GM06990 (cell line): ENCODE data around the gene LRRC14B.
"Not testable (repeated sequence)": the region's sequence is repeated elsewhere in the genome, so short reads cannot be mapped to it uniquely, and the experiment has no call there.

Experiments
- DNase-seq: peaks from one replicate; pipeline ENCODE4 v3.0.0-alpha.2; 2011; ENCODE audit not compliant: insufficient read length; ENCODE audit errors: extremely low read depth
- H3K27me3 ChIP-seq: replicated peaks from 2 replicates; pipeline ENCODE4 v1.6.0; 2011; ENCODE audit warnings: low read length; ENCODE audit not compliant: control insufficient read depth, insufficient read depth
- H3K36me3 ChIP-seq: 2 replicates; pipeline ENCODE4 v1.5.1; 2011; ENCODE audit warnings: low read length; ENCODE audit not compliant: control insufficient read depth, insufficient read depth
- H3K4me3 ChIP-seq: replicated peaks from 2 replicates; pipeline ENCODE4 v1.5.1; 2011; ENCODE audit warnings: low read depth, mild to moderate bottlenecking, control low read depth, low read length
- CTCF ChIP-seq: IDR thresholded peaks from 2 replicates; pipeline ENCODE4 v1.5.1; 2011; ENCODE audit warnings: low read length, control low read depth, mild to moderate bottlenecking, inconsistent platforms; ENCODE audit not compliant: insufficient read depth, poor library complexity, severe bottlenecking

LRRC14B gene

DNA sequence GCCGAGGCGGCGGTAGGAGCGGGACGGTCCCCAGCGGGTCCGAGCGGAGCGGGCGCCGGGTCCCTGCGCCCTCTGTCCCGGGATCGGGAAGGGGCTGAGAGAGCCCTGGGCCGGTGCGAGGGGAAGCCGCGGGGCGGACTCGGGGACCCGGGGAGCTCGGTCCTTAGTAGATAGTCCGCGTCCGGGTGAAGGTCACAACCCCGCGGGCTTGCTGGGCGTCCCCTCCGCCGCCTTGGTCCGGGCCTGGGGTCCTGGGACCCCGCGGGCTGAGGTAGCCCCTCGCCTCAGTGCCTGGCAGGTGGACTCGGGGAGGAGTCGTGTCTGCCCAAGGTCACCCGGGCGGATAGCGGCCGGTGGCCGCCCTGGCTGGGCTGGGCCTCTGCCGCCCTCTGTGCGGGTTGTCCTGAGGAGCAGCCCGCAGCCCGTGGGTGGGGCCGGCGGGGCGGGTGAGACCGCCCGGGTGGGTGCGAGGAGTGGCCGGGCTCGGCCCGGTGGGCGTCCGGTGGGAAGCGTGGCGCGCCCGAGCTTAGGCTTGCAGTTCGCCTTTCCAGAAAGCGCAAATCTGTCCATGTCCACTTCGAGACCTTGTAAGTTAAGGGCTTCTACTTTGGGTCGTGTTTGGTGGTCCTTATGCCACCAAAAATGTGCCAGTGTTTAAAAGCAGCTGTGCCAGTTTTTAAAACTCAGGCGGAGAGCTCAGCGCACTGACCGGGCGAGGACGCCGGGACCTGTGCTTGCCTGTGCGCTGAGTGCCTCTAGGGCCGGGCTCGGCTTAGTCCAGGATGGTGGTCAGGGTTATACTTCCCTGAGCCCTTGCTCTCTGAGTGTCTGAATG is 27.4 kb downstream of the LRRC14B start:
- no peaks in the 10 kb centered on the region for H3K36me3 ChIP-seq
- H3K4me3 ChIP-seq = peak overlapping the region; percentile 92
- TF ChIP-seq CTCF = no peak
- no peaks in the 10 kb centered on the region for H3K27me3 ChIP-seq
- peak; percentile 56 for DNase-seq

DNA sequence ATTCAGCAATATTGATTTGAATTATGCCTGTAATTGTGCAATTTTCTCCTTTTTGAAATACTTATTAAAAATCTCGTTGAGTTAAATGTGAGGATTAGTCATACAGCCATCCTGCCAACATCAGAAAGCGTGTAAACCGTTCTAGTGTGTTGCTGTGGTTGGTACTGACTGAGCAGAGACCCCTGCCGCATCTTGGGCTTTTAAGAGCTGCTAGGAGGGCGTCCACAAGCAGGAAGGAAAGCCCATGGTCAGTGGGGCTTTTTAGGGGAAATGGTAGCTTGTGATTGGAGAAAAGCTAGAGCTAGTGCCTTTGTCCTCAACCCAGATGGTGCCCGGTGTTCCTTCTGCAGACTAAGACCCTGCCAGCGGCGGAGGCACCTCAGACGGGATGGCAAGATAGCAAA is 28.2 kb downstream of the LRRC14B start:
- Histone ChIP-seq H3K27me3 (no peaks in the 10 kb centered on the region), H3K36me3 (peaks cover 2% of the 10 kb centered on the region), H3K4me3 (peak overlapping the region; percentile 92)
- DNase-seq = no peak
- no peak for TF ChIP-seq CTCF

- no peak for TF ChIP-seq CTCF
- no peak for DNase-seq
- H3K36me3 ChIP-seq = peaks cover 4% of the 10 kb centered on the region
- H3K27me3 ChIP-seq = no peaks in the 10 kb centered on the region
- H3K4me3 ChIP-seq = peak overlapping the region; percentile 92
Measured at GRCh38 chr5:219991-220390, 28.7 kb downstream of the LRRC14B start.

DNA sequence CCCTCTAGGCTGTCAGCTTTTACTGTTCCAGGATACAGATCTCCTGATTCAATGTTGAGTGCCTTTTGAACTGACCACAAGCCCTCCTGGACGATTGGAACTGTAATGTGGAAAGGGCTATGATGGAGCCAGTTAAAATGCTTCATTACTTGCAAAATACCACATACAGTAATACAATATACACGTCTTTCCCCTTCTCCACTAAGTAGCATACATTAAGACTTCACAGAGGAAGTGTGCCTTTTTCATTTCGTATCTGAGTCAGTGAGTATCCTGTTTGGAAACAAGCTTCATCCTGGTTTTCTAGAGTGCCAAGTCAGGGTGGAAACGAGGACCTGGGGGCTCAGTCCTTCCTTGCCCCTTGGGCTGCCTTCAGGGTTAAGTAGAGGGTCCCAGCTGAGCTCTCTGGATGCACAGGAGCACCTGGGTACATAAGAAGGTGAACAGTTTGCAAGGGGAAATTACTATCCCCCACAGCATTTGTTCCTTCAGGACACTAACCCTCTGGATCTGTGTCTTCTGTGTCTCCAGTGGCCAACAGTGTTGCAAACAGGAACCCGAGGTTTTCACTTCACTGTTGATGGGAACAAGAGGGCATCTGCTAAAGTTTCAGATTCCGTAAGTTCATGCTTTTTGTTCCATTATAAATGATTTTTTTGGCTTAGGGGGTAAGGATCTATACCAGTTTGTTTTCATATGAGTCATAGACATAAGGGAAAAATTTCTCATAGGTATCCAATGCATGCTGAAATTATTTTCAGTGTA is 31.8 kb downstream of the LRRC14B start:
- not testable (repeated sequence) for H3K27me3 ChIP-seq, DNase-seq, H3K4me3 ChIP-seq
- H3K36me3 ChIP-seq = peaks cover 17% of the 10 kb centered on the region

DNA sequence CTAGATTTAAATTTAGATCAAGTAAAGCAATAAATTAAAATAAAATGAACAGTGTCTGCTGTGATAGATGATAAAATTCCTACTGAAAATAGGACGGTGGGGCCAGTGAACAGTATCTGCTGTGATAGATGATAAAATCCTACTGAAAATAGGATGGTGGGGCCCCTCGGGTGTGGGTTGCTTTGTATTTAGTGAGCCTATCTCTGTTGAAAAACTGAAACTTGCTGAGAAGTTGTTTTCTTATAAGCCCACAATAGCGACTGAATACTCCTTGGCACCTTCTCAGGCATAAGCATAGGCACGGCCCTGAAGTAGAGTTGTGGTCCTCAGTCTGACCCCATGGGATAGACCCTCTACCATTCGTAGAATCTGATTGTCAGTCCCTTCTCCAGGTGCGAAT is 32.5 kb downstream of the LRRC14B start:
- H3K4me3 ChIP-seq = no peak overlapping the region
- TF ChIP-seq CTCF = no peak
- DNase-seq = no peak
- no peaks in the 10 kb centered on the region for H3K27me3 ChIP-seq
- peaks cover 17% of the 10 kb centered on the region for H3K36me3 ChIP-seq

DNA sequence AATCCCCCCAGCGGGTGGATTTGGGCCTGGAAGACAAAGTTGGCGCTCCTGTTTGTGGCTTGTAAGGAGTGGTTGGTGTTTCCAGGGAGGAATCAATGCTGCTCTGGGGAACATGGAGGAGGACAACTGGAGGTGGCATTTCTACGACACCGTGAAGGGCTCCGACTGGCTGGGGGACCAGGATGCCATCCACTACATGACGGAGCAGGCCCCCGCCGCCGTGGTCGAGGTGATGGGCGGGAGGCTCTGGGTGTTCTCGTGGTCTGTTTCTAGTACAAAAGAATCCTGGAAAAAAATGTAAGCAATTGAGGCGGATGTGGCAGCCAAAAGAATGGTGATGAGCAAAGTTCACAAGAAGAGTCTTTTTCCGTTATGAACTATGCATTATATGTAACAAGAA is 34.0 kb downstream of the LRRC14B start:
- H3K36me3 ChIP-seq = peaks cover 19% of the 10 kb centered on the region
- no peaks in the 10 kb centered on the region for H3K27me3 ChIP-seq
- no peak for TF ChIP-seq CTCF
- H3K4me3 ChIP-seq = no peak overlapping the region
- no peak for DNase-seq

- not testable (repeated sequence) for H3K4me3 ChIP-seq, H3K27me3 ChIP-seq, DNase-seq
- H3K36me3 ChIP-seq = peaks cover 25% of the 10 kb centered on the region
Measured at GRCh38 chr5:227375-227774, 36.1 kb downstream of the LRRC14B start.
